ENCODE results near the gene PTPRM.

DNA sequence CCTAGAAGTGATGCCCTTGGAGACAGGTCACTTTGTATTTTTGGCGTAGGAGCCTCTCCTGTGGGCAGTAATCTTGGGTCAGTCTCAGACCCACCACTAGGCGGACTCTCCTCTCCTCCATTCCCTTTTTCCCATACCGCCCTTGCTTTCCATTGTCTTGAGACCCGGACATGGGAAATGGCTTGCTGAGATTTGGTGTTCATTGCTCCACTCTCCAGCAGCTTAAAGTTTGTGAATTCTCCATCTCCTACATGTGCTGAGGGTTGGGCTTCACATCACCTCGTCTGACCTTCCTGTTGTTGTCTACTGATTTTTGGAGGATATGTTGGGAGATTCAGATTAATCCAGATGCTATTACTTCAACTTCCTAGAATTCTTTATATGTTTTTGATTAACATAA lies 882.9 kb downstream of the PTPRM start:
- TF ChIP-seq, protein P1, sequence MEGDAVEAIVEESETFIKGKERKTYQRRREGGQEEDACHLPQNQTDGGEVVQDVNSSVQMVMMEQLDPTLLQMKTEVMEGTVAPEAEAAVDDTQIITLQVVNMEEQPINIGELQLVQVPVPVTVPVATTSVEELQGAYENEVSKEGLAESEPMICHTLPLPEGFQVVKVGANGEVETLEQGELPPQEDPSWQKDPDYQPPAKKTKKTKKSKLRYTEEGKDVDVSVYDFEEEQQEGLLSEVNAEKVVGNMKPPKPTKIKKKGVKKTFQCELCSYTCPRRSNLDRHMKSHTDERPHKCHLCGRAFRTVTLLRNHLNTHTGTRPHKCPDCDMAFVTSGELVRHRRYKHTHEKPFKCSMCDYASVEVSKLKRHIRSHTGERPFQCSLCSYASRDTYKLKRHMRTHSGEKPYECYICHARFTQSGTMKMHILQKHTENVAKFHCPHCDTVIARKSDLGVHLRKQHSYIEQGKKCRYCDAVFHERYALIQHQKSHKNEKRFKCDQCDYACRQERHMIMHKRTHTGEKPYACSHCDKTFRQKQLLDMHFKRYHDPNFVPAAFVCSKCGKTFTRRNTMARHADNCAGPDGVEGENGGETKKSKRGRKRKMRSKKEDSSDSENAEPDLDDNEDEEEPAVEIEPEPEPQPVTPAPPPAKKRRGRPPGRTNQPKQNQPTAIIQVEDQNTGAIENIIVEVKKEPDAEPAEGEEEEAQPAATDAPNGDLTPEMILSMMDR (IDR thresholded peaks at IDR 0.05; ENCODE audit: poor library complexity, severe bottlenecking), result no peak
- TF ChIP-seq POLR2AphosphoS5 (IDR thresholded peaks at IDR 0.05) (no peak), TAF1 (IDR thresholded peaks at IDR 0.05; ENCODE audit: low read depth) (no peak), RAD21 (conservative IDR thresholded peaks at IDR 0.05) (no peak), EP300 (conservative IDR thresholded peaks at IDR 0.05; ENCODE audit: poor library complexity, severe bottlenecking) (no peak), EZH2 (IDR thresholded peaks at IDR 0.05; ENCODE audit: borderline replicate concordance, insufficient read depth, low read length, poor library complexity, severe bottlenecking) (no peak), SMC3 (conservative IDR thresholded peaks at IDR 0.05; ENCODE audit: poor library complexity) (no peak)
- TF ChIP-seq, protein P2, sequence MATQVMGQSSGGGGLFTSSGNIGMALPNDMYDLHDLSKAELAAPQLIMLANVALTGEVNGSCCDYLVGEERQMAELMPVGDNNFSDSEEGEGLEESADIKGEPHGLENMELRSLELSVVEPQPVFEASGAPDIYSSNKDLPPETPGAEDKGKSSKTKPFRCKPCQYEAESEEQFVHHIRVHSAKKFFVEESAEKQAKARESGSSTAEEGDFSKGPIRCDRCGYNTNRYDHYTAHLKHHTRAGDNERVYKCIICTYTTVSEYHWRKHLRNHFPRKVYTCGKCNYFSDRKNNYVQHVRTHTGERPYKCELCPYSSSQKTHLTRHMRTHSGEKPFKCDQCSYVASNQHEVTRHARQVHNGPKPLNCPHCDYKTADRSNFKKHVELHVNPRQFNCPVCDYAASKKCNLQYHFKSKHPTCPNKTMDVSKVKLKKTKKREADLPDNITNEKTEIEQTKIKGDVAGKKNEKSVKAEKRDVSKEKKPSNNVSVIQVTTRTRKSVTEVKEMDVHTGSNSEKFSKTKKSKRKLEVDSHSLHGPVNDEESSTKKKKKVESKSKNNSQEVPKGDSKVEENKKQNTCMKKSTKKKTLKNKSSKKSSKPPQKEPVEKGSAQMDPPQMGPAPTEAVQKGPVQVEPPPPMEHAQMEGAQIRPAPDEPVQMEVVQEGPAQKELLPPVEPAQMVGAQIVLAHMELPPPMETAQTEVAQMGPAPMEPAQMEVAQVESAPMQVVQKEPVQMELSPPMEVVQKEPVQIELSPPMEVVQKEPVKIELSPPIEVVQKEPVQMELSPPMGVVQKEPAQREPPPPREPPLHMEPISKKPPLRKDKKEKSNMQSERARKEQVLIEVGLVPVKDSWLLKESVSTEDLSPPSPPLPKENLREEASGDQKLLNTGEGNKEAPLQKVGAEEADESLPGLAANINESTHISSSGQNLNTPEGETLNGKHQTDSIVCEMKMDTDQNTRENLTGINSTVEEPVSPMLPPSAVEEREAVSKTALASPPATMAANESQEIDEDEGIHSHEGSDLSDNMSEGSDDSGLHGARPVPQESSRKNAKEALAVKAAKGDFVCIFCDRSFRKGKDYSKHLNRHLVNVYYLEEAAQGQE (IDR thresholded peaks at IDR 0.05; ENCODE audit: borderline replicate concordance), result no peak
